UCSD-AML1 (cell line): ENCODE results near the gene CCM2.
"Not testable (repeated sequence)": the region's sequence is repeated elsewhere in the genome, so short reads cannot be mapped to it uniquely, and the experiment has no call there.

Source experiments
- DNase-seq: peaks from one replicate; lab custom pipeline; 2025; ENCODE audit not compliant: unreplicated experiment; lab: John Stamatoyannopoulos, UW

CCM2 gene

GRCh38 chr7:45098983-45099839 is 99.2 kb downstream of the CCM2 start:
- DNase-seq = no peak

GRCh38 chr7:45099891-45100760 is 100.1 kb downstream of the CCM2 start:
- DNase-seq = no peak

DNA sequence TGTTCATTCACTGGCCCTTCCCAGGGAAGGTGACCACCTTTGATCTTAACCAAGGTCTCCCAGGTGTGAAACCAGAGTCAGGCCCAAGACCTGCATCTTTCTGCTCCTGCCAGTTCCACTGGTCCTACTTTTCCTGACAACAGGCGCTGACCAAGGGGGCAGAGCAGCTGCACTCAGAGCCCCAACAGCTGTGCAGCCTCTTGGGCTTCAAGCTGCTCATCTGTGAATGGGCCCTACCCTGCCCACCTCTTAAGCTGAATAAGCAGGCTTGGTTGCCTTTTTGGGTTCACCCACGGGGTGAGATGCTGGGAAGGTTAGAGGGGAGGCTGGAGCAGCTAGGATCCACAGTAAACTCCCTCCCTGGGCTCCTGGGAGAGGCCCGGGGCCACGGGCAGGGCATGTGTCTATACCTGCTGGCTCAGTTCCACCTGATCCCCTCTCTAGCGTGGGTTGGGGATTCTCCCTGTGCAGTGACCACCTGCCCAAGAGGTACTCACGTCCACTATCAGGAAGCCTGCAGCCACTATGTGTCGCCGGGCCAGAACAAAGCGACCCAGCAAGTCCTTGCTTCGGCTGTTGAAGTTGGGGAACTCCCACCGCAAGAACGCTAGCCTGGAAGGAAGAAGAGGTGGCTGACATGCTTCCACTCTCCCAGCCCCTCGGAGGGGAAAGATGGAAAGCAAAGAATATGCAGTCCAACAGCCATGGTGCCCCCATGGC is 100.9 kb downstream of the CCM2 start:
- DNase-seq = no peak

DNA sequence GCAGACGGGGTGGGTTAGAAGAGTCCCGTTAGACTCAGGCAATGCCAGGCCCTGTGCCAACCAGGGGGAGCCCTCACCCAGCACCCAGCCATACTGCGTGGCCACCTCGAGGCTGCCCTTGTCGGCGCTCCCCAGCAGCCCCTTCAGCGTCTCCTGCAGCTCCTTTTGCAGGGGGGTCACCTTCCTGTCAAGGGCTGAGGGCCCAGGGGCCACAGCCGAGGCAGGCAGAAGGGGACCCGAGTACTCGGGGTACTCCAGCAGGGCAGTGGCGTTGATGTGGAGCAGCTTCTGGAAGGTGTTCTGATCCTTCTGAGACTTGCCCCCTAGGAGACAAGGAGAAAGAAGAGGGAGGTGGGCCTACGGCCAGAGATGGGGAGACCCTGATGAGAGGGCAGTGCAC is 101.7 kb downstream of the CCM2 start:
- DNase-seq = no peak

- DNase-seq = no peak
These were observed 103.0 kb downstream of the CCM2 start for GRCh38 chr7:45102785-45103712.

- no peak for DNase-seq
These were observed 104.2 kb downstream of the CCM2 start for GRCh38 chr7:45103958-45104843.

DNA sequence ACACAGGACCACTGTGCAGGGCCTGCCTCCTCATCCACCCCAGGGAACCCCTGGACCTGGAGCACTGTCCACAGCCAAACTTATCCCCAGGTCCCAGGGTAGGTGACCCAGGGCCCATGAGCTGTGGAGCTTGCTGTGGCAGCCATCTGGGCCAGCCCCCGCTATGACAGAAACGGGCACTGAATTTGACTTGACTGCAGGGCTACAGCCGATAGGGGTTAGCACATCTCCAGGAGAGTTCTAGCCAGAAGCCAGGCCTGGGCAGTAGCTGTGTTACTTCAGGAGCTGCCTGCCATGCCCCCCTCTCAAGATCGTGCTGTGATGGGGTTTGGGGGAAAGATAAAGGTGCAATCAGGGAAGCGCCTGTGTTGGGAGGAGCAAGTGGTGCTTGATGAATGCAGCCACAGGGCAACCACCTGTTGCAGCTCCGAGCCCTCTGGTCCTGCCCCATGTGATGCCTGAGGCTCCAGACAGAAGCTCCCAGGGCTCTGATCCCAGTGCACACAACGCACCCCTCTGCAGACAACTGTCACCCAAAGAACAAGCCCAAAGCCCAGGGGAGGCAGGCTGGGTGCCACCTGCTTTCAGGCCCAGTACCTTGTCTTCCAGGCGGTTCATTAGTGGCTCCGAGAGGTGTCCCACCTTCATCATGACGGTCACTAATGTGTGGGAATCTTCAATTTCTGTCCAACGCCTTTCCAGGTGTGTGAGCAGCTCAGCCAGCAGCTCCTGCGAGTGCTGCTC is 105.0 kb downstream of the CCM2 start:
- no peak for DNase-seq

GRCh38 chr7:45105588-45106188 is 105.7 kb downstream of the CCM2 start:
- DNase-seq = no peak

GRCh38 chr7:45106820-45107219 is 106.8 kb downstream of the CCM2 start:
- no peak for DNase-seq

- DNase-seq = no peak
These were observed 107.4 kb downstream of the CCM2 start for GRCh38 chr7:45107356-45107755.

- DNase-seq = no peak
These were observed 108.9 kb downstream of the CCM2 start for GRCh38 chr7:45108863-45109262.

GRCh38 chr7:45111298-45112223 is 111.6 kb downstream of the CCM2 start, which contains the start of gene TBRG4:
Gene TBRG4 (minus strand): TSS chr7:45111697. CDS start chr7:45109237, 2,460 bp downstream.
- peak; percentile 89 for DNase-seq

GRCh38 chr7:45112648-45113047 is 112.6 kb downstream of the CCM2 start:
- no peak for DNase-seq

DNA sequence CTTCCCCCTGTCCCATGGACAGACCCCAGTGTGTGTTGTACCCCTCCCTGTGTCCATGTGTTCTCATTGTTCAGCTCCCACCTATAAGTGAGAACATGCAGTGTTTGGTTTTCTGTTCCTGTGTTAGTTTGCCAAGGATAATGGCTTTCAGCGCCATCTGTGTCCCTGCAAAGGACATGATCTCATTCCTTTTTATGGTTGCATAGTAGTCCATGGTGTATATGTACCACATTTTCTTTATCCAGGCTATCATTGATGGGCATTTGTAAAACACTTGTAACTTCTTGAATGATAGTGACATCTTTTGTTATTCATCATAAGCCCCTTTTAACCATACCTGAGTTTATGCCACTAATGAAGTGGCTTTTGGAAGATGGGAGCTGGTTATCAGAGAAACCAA is 114.3 kb downstream of the CCM2 start:
- DNase-seq = not testable (repeated sequence)

- DNase-seq = no peak
These were observed 114.9 kb downstream of the CCM2 start for GRCh38 chr7:45114926-45115325.

DNA sequence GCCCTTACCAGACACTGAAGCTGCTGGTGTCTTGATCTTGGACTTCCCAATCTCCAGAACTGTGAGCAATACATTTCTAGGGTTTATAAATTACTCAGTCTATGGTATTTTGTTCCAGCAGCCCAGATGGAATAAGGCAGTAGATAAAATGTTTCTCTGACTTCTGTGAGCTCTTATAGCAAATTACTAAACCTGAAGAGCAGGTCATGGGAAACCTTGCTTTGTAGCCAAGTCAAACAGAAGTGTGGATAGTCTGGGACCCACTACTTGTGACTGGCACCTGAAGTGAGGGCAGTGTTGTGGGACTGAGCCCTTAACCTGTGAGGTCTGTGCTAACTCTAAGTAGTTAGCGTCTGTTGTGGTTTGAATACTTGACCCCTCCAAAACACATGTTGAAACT is 116.0 kb downstream of the CCM2 start:
- no peak for DNase-seq

GRCh38 chr7:45117582-45117981 is 117.6 kb downstream of the CCM2 start:
- no peak for DNase-seq
